Gastroesophageal sphincter (tissue), 3 donors: ENCODE measurements around the gene UMAD1.

ENCODE experiments used
- CTCF ChIP-seq, 4 experiments: fragments of 200-600 bp in 2 of 4; fragments of 450-650 bp in 2 of 4; sonication (generic) in 1 of 4; IDR thresholded peaks; one replicate each; pipeline ENCODE4 v1.5.1; 2017 to 2019; ENCODE audit warnings: antibody characterized with exemption in 4 of 4, mild to moderate bottlenecking in 2 of 4, moderate library complexity in 2 of 4
- POLR2A ChIP-seq, 2 donors: fragments of 450-650 bp; IDR thresholded peaks; one replicate each; pipeline ENCODE4 v1.6.1; 2017; ENCODE audit warnings: antibody characterized with exemption in 2 of 2, mild to moderate bottlenecking in 2 of 2, moderate library complexity in 1 of 2
- POLR2AphosphoS5 ChIP-seq: sonication (generic); formaldehyde crosslinking; IDR thresholded peaks from one replicate; pipeline ENCODE4 v1.6.1; 2017; ENCODE audit warnings: antibody characterized with exemption

GRCh38 chr7:7719236-7719635 lies 78.7 kb downstream of the UMAD1 start:
- TF ChIP-seq POLR2A (IDR thresholded peaks at IDR 0.05): no peak
- TF ChIP-seq CTCF (IDR thresholded peaks at IDR 0.05): no peak
- TF ChIP-seq POLR2AphosphoS5: peak; percentile 21
